Measurements from ENCODE around the gene TMEM165. TPM values are rescaled to one million over a fixed set of nuclear protein-coding genes. Genes with fewer than 3 reads are reported as not detected.

TMEM165 gene
- total and polyA plus RNA-seq, 2 donors (not counting 1 experiment from before 2014, with no cell fraction given) = 26.3 to 110 TPM

GRCh38 chr4:55407764-55408163 is 12.0 kb downstream of the TMEM165 start:
- no peaks in the 10 kb centered on the region for H3K9me3 ChIP-seq (ENCODE audit: control extremely low read depth in 1 of 3, control insufficient read depth in 2 of 3, insufficient read depth in 1 of 3, low read length in 2 of 3)
- no peak overlapping the region for H3K9ac ChIP-seq (ENCODE audit: low read length)
- H3K27me3 ChIP-seq (replicated peaks in 1 of 4; ENCODE audit: control extremely low read depth in 1 of 4, control insufficient read depth in 3 of 4, insufficient read depth in 4 of 4, low read length in 3 of 4) = no peaks in the 10 kb centered on the region
- intact Hi-C loops (cut with micrococcal nuclease) = no loop called here
- no peaks in the 10 kb centered on the region for H3K9me3 Mint-ChIP-seq (ENCODE audit: insufficient read depth)
- H3K4me2 ChIP-seq (replicated peaks; ENCODE audit: low read depth, low read length, poor library complexity, severe bottlenecking) = no peak overlapping the region
- no peak overlapping the region for H3K4me3 ChIP-seq (ENCODE audit: control extremely low read depth in 1 of 5, extremely low read depth in 1 of 5, insufficient read depth in 1 of 5, low read depth in 2 of 5, low read length in 4 of 5)
- TF ChIP-seq EZH2 (IDR thresholded peaks at IDR 0.05; ENCODE audit: borderline replicate concordance, insufficient read depth, low read depth, low read length, poor library complexity, severe bottlenecking) (no peak), CTCF (IDR thresholded peaks at IDR 0.05) (no peak)
- DNase-seq = no peak
- H3K4me1 Mint-ChIP-seq = peaks cover 35% of the 10 kb centered on the region
- no peak for ATAC-seq (ENCODE audit: low read depth)
- peaks cover 14% of the 10 kb centered on the region in 2 donors for H3K4me1 ChIP-seq (ENCODE audit: control insufficient read depth in 2 of 2, insufficient read depth in 2 of 2, low read length in 2 of 2)
- peaks cover 52% of the 10 kb centered on the region for H4K20me1 ChIP-seq (ENCODE audit: control insufficient read depth, insufficient read depth, low read length, poor library complexity, severe bottlenecking)
- no CpG with 5 or more reads among the region's 3 CpGs for WGBS (ENCODE audit: insufficient coverage)
- H3K27ac Mint-ChIP-seq = no peak overlapping the region
- peaks cover 12 to 15% of the 10 kb centered on the region in 2 experiments for H3K36me3 ChIP-seq (replicated peaks in 1 of 2; ENCODE audit: control extremely low read depth in 1 of 2, control insufficient read depth in 1 of 2, extremely low read depth in 1 of 2, insufficient read depth in 2 of 2, low read length in 1 of 2)
- H3K27me3 Mint-ChIP-seq = no peaks in the 10 kb centered on the region
- ChIA-PET POLR2A (no interaction called here), CTCF (interaction anchor here (1.1 to 3.7 kb wide), 5 partner anchors 9 to 460 kb away, joined by 3 to 27 read pairs (median 3); no protein-coding TSS in a partner anchor)
- no peak overlapping the region for H3K4me3 Mint-ChIP-seq
- no peak overlapping the region for H2AFZ ChIP-seq (ENCODE audit: insufficient read depth, low read depth, low read length, poor library complexity, severe bottlenecking)
- peaks cover 86% of the 10 kb centered on the region for H3K79me2 ChIP-seq (ENCODE audit: control insufficient read depth, insufficient read depth, low read length)
- H3K27ac ChIP-seq (ENCODE audit: low read length in 2 of 2) = no peak overlapping the region

DNA sequence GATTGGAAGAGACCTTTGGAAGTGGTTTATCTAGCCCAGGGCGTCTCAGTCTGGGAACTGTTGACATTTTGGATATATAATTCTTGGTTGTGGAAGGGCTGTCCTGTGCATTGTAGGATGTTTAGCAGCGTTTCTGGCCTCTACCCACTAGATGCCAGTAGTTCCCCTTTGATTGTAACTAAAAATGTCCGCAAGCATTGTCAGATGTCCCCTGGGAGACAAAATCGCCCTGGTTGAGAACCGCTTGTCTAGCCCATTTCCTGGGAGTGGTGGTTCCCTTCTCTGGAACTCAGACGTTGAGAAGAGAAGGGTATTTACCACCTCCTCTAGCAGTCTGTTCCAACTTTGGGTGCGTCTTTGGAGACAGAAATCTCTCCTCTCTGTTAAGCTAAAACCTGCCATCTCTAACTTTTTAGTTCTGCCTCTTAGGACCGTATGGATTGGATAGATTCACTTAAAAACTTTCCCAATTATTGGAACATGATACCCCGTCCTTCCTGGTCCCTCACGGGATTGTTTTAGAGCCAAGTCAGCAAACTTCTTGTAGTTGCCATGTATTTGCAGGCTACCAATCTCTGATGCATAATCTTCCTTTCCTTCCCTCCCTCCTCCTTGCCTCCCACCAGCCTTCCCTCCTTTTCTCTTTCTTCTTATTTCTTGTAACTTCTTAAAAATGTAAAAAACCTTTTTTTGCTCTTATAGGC is 13.9 kb downstream of the TMEM165 start:
- WGBS (ENCODE audit: insufficient coverage) = 47% methylated on average over 6 of the region's 10 CpGs
- Mint-ChIP-seq H3K4me1 (peaks cover 30% of the 10 kb centered on the region), H3K4me3 (peak overlapping the region; percentile 36), H3K27ac (peak overlapping the region; percentile 71), H3K27me3 (no peaks in the 10 kb centered on the region), H3K9me3 (ENCODE audit: insufficient read depth) (no peaks in the 10 kb centered on the region)
- Histone ChIP-seq H2AFZ (ENCODE audit: insufficient read depth, low read depth, low read length, poor library complexity, severe bottlenecking) (peak overlapping the region; percentile 1), H3K4me1 (ENCODE audit: control insufficient read depth in 2 of 2, insufficient read depth in 2 of 2, low read length in 2 of 2) (peaks cover 14% of the 10 kb centered on the region in 2 donors), H3K4me2 (replicated peaks; ENCODE audit: low read depth, low read length, poor library complexity, severe bottlenecking) (peak overlapping the region; percentile 46), H3K36me3 (replicated peaks in 1 of 2; ENCODE audit: control extremely low read depth in 1 of 2, control insufficient read depth in 1 of 2, extremely low read depth in 1 of 2, insufficient read depth in 2 of 2, low read length in 1 of 2) (peaks cover 9 to 16% of the 10 kb centered on the region in 2 experiments), H3K79me2 (ENCODE audit: control insufficient read depth, insufficient read depth, low read length) (peaks cover 71% of the 10 kb centered on the region), H3K9me3 (ENCODE audit: control extremely low read depth in 1 of 3, control insufficient read depth in 2 of 3, insufficient read depth in 1 of 3, low read length in 2 of 3) (no peaks in the 10 kb centered on the region), H3K9ac (ENCODE audit: low read length) (no peak overlapping the region), H3K27ac (ENCODE audit: low read length in 2 of 2) (peak overlapping the region in 1 of 2 donors; percentile 77), H3K4me3 (ENCODE audit: control extremely low read depth in 1 of 5, extremely low read depth in 1 of 5, insufficient read depth in 1 of 5, low read depth in 2 of 5, low read length in 4 of 5) (no peak overlapping the region), H3K27me3 (replicated peaks in 1 of 4; ENCODE audit: control extremely low read depth in 1 of 4, control insufficient read depth in 3 of 4, insufficient read depth in 4 of 4, low read length in 3 of 4) (no peaks in the 10 kb centered on the region), H4K20me1 (ENCODE audit: control insufficient read depth, insufficient read depth, low read length, poor library complexity, severe bottlenecking) (peaks cover 58% of the 10 kb centered on the region)
- intact Hi-C loops (cut with micrococcal nuclease) = loop anchor here (1.0 kb wide), 3 partner anchors 13 to 458 kb away; no protein-coding TSS in a partner anchor
- ATAC-seq (ENCODE audit: low read depth) (peak; percentile 93), DNase-seq (peak; percentile 85)
- TF ChIP-seq EZH2 (IDR thresholded peaks at IDR 0.05; ENCODE audit: borderline replicate concordance, insufficient read depth, low read depth, low read length, poor library complexity, severe bottlenecking) (no peak), CTCF (IDR thresholded peaks at IDR 0.05) (peak; percentile 73)
- ChIA-PET POLR2A (no interaction called here), CTCF (interaction anchor here (0.6 to 3.7 kb wide), 18 partner anchors 8 to 1360 kb away, joined by 3 to 27 read pairs (median 6); partner anchors contain the start of genes CEP135 and TMEM165)

Measured in B cell (primary cell).